Muscle of leg (tissue), 11 donors: ENCODE data around the gene KCNH2. TPM values are rescaled to one million over a fixed set of nuclear protein-coding genes. Genes with fewer than 3 reads are reported as not detected.

Source experiments
- DNase-seq: peaks from one replicate; pipeline ENCODE4 v3.0.0; 2013
- H3K27ac ChIP-seq: one replicate; pipeline ENCODE4 v1.5.1; 2013; ENCODE audit warnings: mild to moderate bottlenecking, low read length, control low read depth
- H3K27me3 ChIP-seq: one replicate; pipeline ENCODE4 v1.6.1; 2013; ENCODE audit warnings: low read length; ENCODE audit not compliant: control insufficient read depth, insufficient read depth
- H3K36me3 ChIP-seq: one replicate; pipeline ENCODE4 v1.6.1; 2013; ENCODE audit warnings: low read length; ENCODE audit not compliant: control insufficient read depth, insufficient read depth
- H3K4me1 ChIP-seq: one replicate; pipeline ENCODE4 v1.6.1; 2013; ENCODE audit warnings: low read length; ENCODE audit not compliant: control insufficient read depth, insufficient read depth
- H3K4me3 ChIP-seq: one replicate; pipeline ENCODE4 v1.5.1; 2013; ENCODE audit warnings: low read length, control low read depth
- H3K9me3 ChIP-seq: replicated peaks from 2 replicates; pipeline ENCODE4 v1.6.1; 2013; ENCODE audit warnings: low read depth, low read length; ENCODE audit not compliant: control insufficient read depth
- WGBS: methylation state at CpG from one replicate; pipeline ENCODE4 v1.1.5; 2013; ENCODE audit warnings: missing lambda C conversion rate; ENCODE audit not compliant: insufficient coverage; 5-methylcytosine and 5-hydroxymethylcytosine counted together
- polyA plus RNA-seq, 8 donors: library from polyadenylated mRNA; unstranded; fragments of 120-200 nt; gene quantifications; one replicate each; pipeline versions ENCODE4 v1.2.1 to v1.2.3, GENCODE V29; 2013; ENCODE audit warnings: inconsistent platforms in 1 of 8, low replicate concordance in 1 of 8; ENCODE audit not compliant: insufficient read length in 8 of 8, insufficient read depth in 1 of 8
- total RNA-seq: library from RNA; stranded (reverse); fragments of 120-200 nt; gene quantifications from one replicate; pipeline ENCODE4 v1.2.4, GENCODE V29; 2013

Gene KCNH2
- total and polyA plus RNA-seq, 9 donors: 9.7 to 26.9 (median 19.6) TPM

DNA sequence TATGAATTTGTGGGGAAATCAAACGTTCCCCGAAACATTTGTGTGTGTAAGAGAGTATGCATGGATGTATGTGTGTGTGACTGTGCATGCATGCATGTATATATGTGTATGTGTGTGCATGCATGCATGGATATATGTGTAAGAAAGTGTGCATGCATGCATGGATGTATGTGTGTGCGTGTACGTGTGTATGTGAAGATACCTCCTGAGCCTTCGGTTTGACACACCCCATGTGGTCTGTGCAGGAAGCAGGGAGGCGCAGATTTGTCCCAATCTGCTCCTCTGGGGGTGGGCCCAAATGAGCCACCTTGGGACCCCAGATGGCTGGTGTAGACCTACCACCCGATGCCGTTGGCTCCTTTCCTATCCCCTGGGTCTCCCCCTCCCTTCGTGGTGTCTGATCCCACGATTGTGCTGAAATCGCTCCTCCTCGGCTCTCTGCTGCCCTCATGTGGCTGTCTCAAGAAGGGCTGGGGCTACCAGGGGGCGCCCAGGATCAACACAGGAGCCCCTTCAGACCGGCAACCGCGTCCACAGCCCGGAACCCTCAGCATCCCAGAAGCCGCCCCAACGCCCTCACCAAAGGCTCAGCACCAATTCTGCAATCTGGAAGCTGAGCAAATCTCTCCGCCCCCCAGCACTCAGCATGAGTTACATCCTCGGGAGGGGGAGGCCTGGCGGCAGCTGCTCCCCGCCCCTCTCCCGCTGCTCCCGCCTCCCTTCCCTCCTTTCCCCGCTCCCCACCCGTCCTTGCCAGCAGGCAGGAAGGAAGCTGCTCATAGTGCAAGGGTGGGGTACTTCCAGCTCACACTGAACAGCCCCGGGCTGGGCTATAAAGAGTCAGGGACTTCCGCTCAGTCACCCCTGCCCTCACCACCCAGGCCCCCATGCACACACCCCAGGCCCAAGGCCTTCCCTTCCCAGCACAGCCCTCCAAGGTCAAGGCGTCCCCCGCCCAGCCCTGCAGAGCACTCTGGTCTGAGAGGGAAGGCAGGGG lies 10.4 kb upstream of the KCNH2 start:
- WGBS: 15% methylated on average over 23 of the region's 31 CpGs
- H3K27me3 ChIP-seq: peaks cover 11% of the 10 kb centered on the region
- H3K9me3 ChIP-seq: no peaks in the 10 kb centered on the region
- no peak overlapping the region for H3K4me3 ChIP-seq
- no peaks in the 10 kb centered on the region for H3K36me3 ChIP-seq
- H3K4me1 ChIP-seq: peaks cover 15% of the 10 kb centered on the region
- DNase-seq: peak; percentile 85
- H3K27ac ChIP-seq: peak overlapping the region; percentile 73

- Histone ChIP-seq H3K9me3 (no peaks in the 10 kb centered on the region), H3K27ac (no peak overlapping the region), H3K4me1 (peaks cover 27% of the 10 kb centered on the region), H3K4me3 (no peak overlapping the region), H3K27me3 (peaks cover 16% of the 10 kb centered on the region), H3K36me3 (no peaks in the 10 kb centered on the region)
- no peak for DNase-seq
- 59% methylated on average over 4 of the region's 5 CpGs for WGBS
These were observed 8.4 kb upstream of the KCNH2 start for GRCh38 chr7:150986556-150986955.

DNA sequence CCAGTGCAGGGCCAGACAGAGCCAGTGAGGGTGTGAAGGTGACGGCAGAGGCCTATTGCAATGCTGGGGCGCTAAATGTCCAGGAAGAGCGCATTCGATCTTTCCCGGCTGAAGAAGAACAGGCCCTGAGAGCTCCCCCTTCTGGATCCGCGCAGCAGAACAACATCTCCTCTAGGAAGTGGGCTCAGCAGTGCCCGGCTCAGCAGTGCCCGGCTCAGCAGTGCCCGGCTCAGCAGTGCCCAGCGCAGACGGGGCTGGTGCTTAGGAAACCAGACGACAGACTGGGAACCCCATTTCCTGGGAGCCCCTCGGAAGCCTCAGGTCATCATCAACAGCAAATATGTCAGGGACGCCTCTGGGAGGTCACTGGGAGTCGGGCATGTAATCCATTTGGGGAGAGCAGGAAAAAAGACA lies 8.0 kb upstream of the KCNH2 start:
- Histone ChIP-seq H3K36me3 (no peaks in the 10 kb centered on the region), H3K27ac (no peak overlapping the region)

GRCh38 chr7:150983893-150984368 lies 5.8 kb upstream of the KCNH2 start:
- Histone ChIP-seq H3K27me3 (peaks cover 36% of the 10 kb centered on the region), H3K4me1 (peaks cover 50% of the 10 kb centered on the region), H3K36me3 (no peaks in the 10 kb centered on the region), H3K4me3 (no peak overlapping the region), H3K9me3 (no peaks in the 10 kb centered on the region), H3K27ac (no peak overlapping the region)
- WGBS: 0% methylated on average over 2 of the region's 2 CpGs
- peak; percentile 71 for DNase-seq

More for the DNA sequence above, 8.0 kb upstream of the KCNH2 start:
- peaks cover 31% of the 10 kb centered on the region for H3K4me1 ChIP-seq
- DNase-seq: peak; percentile 61
- no peaks in the 10 kb centered on the region for H3K9me3 ChIP-seq
- no peak overlapping the region for H3K4me3 ChIP-seq
- peaks cover 19% of the 10 kb centered on the region for H3K27me3 ChIP-seq
- 3% methylated on average over 6 of the region's 16 CpGs for WGBS

DNA sequence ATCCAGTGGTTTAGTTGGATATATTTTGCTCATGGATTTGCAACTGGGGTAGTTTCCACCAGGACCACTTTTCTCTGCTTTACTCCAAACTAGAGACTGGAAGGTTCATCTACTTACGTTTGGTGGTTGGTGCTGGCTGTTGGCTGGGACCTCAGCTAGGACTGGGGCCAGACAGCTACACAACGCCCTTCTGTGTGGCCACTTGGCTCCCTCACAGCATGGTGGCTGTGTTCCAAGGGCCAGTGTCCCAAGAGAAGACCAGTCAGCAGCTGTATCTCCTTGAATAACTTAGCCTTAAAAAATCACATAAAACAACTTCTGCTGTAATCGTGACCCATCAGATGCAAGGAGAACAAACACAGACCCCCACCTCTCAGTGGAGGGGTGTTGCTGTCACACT lies 4.2 kb upstream of the KCNH2 start:
- no CpG with 5 or more reads among the region's 3 CpGs for WGBS
- no peak overlapping the region for H3K4me3 ChIP-seq
- peaks cover 49% of the 10 kb centered on the region for H3K4me1 ChIP-seq
- peak; percentile 54 for DNase-seq
- no peaks in the 10 kb centered on the region for H3K36me3 ChIP-seq
- no peaks in the 10 kb centered on the region for H3K9me3 ChIP-seq
- H3K27me3 ChIP-seq: peaks cover 38% of the 10 kb centered on the region
- no peak overlapping the region for H3K27ac ChIP-seq

DNA sequence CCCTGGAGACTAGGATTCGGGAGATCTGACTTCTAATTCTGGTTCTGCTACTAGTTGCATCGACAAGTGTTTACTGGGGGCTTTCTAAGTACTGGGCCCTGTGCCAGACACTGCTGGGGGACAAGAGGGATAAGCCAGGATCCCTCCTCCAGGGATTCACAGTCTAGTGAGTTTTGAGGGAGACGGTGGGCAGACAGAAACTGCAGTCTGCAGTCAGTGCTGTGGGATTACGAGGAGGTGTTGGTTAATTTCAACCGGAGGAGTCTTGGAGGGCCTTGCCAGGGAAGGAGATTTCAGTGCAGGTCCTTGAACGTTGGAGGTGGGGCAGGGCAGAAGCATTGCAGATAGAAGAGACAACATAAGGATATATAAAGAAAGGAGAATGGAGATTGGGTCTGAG lies 3.5 kb upstream of the KCNH2 start:
- DNase-seq: no peak
- H3K9me3 ChIP-seq: no peaks in the 10 kb centered on the region
- WGBS: 41% methylated on average over 6 of the region's 6 CpGs
- no peaks in the 10 kb centered on the region for H3K36me3 ChIP-seq
- no peak overlapping the region for H3K27ac ChIP-seq
- peaks cover 44% of the 10 kb centered on the region for H3K27me3 ChIP-seq
- no peak overlapping the region for H3K4me3 ChIP-seq
- peaks cover 56% of the 10 kb centered on the region for H3K4me1 ChIP-seq

GRCh38 chr7:150980663-150981062 lies 2.5 kb upstream of the KCNH2 start:
- H3K9me3 ChIP-seq: no peaks in the 10 kb centered on the region
- H3K4me3 ChIP-seq: no peak overlapping the region
- H3K36me3 ChIP-seq: no peaks in the 10 kb centered on the region
- H3K4me1 ChIP-seq: peaks cover 62% of the 10 kb centered on the region
- peak; percentile 58 for DNase-seq
- H3K27me3 ChIP-seq: peaks cover 52% of the 10 kb centered on the region
- WGBS: no CpG with 5 or more reads among the region's 2 CpGs
- no peak overlapping the region for H3K27ac ChIP-seq

DNA sequence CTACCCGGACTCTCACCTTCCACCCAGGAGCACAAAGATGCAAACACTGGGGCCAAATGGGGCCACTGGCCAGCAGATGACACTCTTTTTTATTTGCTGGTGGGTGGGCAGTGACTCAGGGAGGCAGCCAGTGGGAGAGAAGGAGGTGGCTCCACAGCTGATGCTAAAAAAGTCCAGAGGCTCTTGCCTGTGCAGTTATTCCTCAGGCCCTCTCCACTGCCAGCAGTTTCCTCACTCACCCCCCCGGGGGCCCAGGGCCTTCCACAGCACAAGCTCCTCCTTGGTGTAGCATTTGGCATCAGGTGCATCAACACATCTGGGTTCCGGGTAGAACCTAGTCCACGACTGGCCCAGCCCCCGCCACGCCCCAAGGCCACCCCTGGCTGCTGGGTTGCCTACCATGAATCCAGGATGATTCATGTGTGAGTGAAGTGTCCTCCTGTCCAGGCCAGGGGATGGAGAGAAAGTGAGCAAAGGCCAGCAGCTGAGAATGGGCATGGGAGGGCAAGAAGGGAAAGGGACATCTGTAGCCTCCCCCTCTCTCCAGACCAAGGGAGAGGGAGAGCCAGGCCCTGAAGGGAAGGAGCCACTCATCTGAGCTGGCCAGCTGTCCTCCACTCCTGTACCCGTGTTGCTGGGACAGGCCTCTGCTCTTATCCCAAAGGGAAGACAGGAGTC lies 1.7 kb upstream of the KCNH2 start:
- Histone ChIP-seq H3K9me3 (no peaks in the 10 kb centered on the region), H3K27ac (peak overlapping the region; percentile 85), H3K36me3 (no peaks in the 10 kb centered on the region), H3K4me1 (peaks cover 69% of the 10 kb centered on the region), H3K27me3 (peaks cover 58% of the 10 kb centered on the region), H3K4me3 (no peak overlapping the region)
- WGBS: 17% methylated on average over 1 of the region's 7 CpGs
- peak; percentile 67 for DNase-seq

GRCh38 chr7:150977382-150978125 lies 567 bp downstream of the KCNH2 start:
- no peaks in the 10 kb centered on the region for H3K36me3 ChIP-seq
- peaks cover 69% of the 10 kb centered on the region for H3K27me3 ChIP-seq
- H3K4me1 ChIP-seq: peaks cover 88% of the 10 kb centered on the region
- H3K27ac ChIP-seq: no peak overlapping the region
- no peaks in the 10 kb centered on the region for H3K9me3 ChIP-seq
- 1% methylated on average over 45 of the region's 62 CpGs for WGBS
- H3K4me3 ChIP-seq: peak overlapping the region; percentile 32
- no peak for DNase-seq
